Endothelial cell of umbilical vein (primary cell): ENCODE results near the gene ADAM23. TPM values are rescaled to one million over a fixed set of nuclear protein-coding genes. Genes with fewer than 3 reads are reported as not detected.

Experiments used
- BruUV-seq: library from RNA; stranded (reverse); fragments of 400-500 nt; replicated peaks from 2 replicates; lab custom pipeline; 2021; lab: Mats Ljungman, UMichigan
- CTCF ChIA-PET: fragments of 300-600, 350-600 bp; sonication (Branson Sonifier 250); formaldehyde crosslinking; loops from one replicate; lab custom pipeline; 2021; ENCODE audit warnings: antibody characterized with exemption, inconsistent platforms; lab: Charles Lee
- POLR2A ChIA-PET: fragments of 300-600, 350-600 bp; sonication (Branson Sonifier 250); formaldehyde crosslinking; loops from one replicate; lab custom pipeline; 2021; ENCODE audit warnings: antibody characterized with exemption, inconsistent platforms; lab: Charles Lee
- DNase-seq: peaks from one replicate; pipeline ENCODE4 v3.0.0-alpha.2; 2011; ENCODE audit warnings: low read depth, low spot score
- FAIRE-seq: peaks from 2 replicates; lab custom pipeline; 2011; peaks lifted over from hg19 to GRCh38; lab: Jason Lieb, UNC
- H2AFZ ChIP-seq: 2 replicates; pipeline ENCODE4 v1.6.0; 2012; ENCODE audit warnings: low read depth, low read length, control low read depth, inconsistent platforms
- H3K27ac ChIP-seq: 2 replicates; pipeline ENCODE4 v1.5.1; 2011; ENCODE audit warnings: low read depth, mild to moderate bottlenecking, control low read depth, low read length, moderate library complexity; ENCODE audit not compliant: insufficient read depth
- H3K27me3 ChIP-seq, 2 experiments: 2 replicates each; pipeline versions ENCODE4 v1.6.0 to v1.6.1; 2011; ENCODE audit warnings: low read length in 2 of 2, mixed read lengths in 1 of 2; ENCODE audit not compliant: control insufficient read depth in 2 of 2, insufficient read depth in 2 of 2
- H3K36me3 ChIP-seq, 2 experiments: 2 replicates in 1 of 2; 3 replicates in 1 of 2; pipeline ENCODE4 v1.5.1; 2011; ENCODE audit warnings: low read length in 2 of 2, mild to moderate bottlenecking in 1 of 2, moderate library complexity in 1 of 2; ENCODE audit not compliant: control insufficient read depth in 2 of 2, insufficient read depth in 2 of 2; ENCODE audit errors: extremely low read depth in 1 of 2
- H3K4me1 ChIP-seq: 3 replicates; pipeline ENCODE4 v1.5.1; 2011; ENCODE audit warnings: mild to moderate bottlenecking, low read length; ENCODE audit not compliant: control insufficient read depth, insufficient read depth; ENCODE audit errors: extremely low read depth
- H3K4me2 ChIP-seq: 2 replicates; pipeline ENCODE4 v1.6.1; 2011; ENCODE audit warnings: low read length, control low read depth, mixed read lengths; ENCODE audit not compliant: insufficient read depth
- H3K4me3 ChIP-seq, 3 experiments: fragments of 200-600 bp in 1 of 3; sonication (generic), shearing (Covaris generic) in 1 of 3; replicated peaks in 1 of 3; 2 replicates each; pipeline ENCODE4 v1.5.1; 2011 to 2016; ENCODE audit warnings: control low read depth in 3 of 3, low read length in 3 of 3, mild to moderate bottlenecking in 2 of 3, inconsistent platforms in 1 of 3, low read depth in 1 of 3, moderate library complexity in 1 of 3; ENCODE audit not compliant: insufficient read depth in 1 of 3
- H3K79me2 ChIP-seq: 2 replicates; pipeline ENCODE4 v1.6.0; 2012; ENCODE audit warnings: low read length, inconsistent platforms; ENCODE audit not compliant: control insufficient read depth, insufficient read depth
- H3K9ac ChIP-seq: replicated peaks from 2 replicates; pipeline ENCODE3; 2011; ENCODE audit warnings: low read length, control low read depth; ENCODE audit not compliant: insufficient read depth; ENCODE audit errors: extremely low read depth
- H3K9me1 ChIP-seq: replicated peaks from 3 replicates; pipeline ENCODE4 v1.6.0; 2011; ENCODE audit warnings: mild to moderate bottlenecking, low read length; ENCODE audit not compliant: control insufficient read depth, insufficient read depth; ENCODE audit errors: extremely low read depth
- H3K9me3 ChIP-seq: replicated peaks from 2 replicates; pipeline ENCODE4 v1.5.1; 2012; ENCODE audit warnings: low read length, inconsistent platforms; ENCODE audit not compliant: control insufficient read depth, insufficient read depth
- H4K20me1 ChIP-seq: replicated peaks from 2 replicates; pipeline ENCODE3; 2011; ENCODE audit warnings: mild to moderate bottlenecking, low read length; ENCODE audit not compliant: control insufficient read depth, insufficient read depth; ENCODE audit errors: extremely low read depth
- EZH2 ChIP-seq: IDR thresholded peaks from 2 replicates; pipeline ENCODE4 v1.6.1; 2012; ENCODE audit warnings: borderline replicate concordance, low read depth, mild to moderate bottlenecking, moderate library complexity, low read length, inconsistent platforms; ENCODE audit not compliant: severe bottlenecking
- FOS ChIP-seq: IDR thresholded peaks from 2 replicates; pipeline ENCODE4 v1.6.1; 2011; ENCODE audit warnings: mild to moderate bottlenecking, low read length, moderate library complexity, borderline replicate concordance; ENCODE audit not compliant: insufficient read depth
- GATA2 ChIP-seq: IDR thresholded peaks from 2 replicates; pipeline ENCODE4 v1.7.0; 2011; ENCODE audit warnings: low read depth, mild to moderate bottlenecking, moderate library complexity, mixed read lengths, low read length; ENCODE audit not compliant: insufficient read length, insufficient read depth
- JUN ChIP-seq: IDR thresholded peaks from 2 replicates; pipeline ENCODE4 v1.6.1; 2011; ENCODE audit warnings: borderline replicate concordance, low read depth; ENCODE audit not compliant: insufficient read length, insufficient read depth
- MAX ChIP-seq: IDR thresholded peaks from 2 replicates; pipeline ENCODE4 v1.6.1; 2011; ENCODE audit not compliant: insufficient read depth, insufficient read length
- MYC ChIP-seq: IDR thresholded peaks from one replicate; pipeline ENCODE4 v1.6.1; 2011; ENCODE audit warnings: mild to moderate bottlenecking, low read depth, low read length
- POLR2AphosphoS5 ChIP-seq: IDR thresholded peaks from 2 replicates; pipeline ENCODE4 v1.6.1; 2012; ENCODE audit warnings: low read depth, mild to moderate bottlenecking, control low read depth, low read length, moderate library complexity; ENCODE audit not compliant: insufficient read depth
- dilution Hi-C: fragments of 300-500 bp; cut with MboI; formaldehyde crosslinking; loops from one replicate; pipeline ENCODE4 v1.15.0; 2019; ENCODE audit warnings: low sequenced_read_pairs; ENCODE audit not compliant: extremely low pct_ligation_motif_present
- intact Hi-C: fragments of 100-400 bp; cut with micrococcal nuclease; formaldehyde crosslinking; loops from one replicate; pipeline ENCODE4 v1.10.0; 2022
- polyA plus RNA-seq, 4 experiments: library from polyadenylated mRNA; depleted of rRNA in 3 of 4; stranded (reverse) in 3 of 4; unstranded in 1 of 4; fragments of >200 nt; gene quantifications; 2 replicates each; pipeline versions ENCODE4 v1.2.1 to v1.2.3, GENCODE V29; 2011 to 2012; ENCODE audit warnings: missing spikeins in 1 of 4
- total RNA-seq: library from RNA; stranded (reverse); gene quantifications from 2 replicates; pipeline ENCODE4 v1.2.3, GENCODE V29; 2021
- TF ChIP-seq, protein P1 (sequence below), 2 donors: IDR thresholded peaks; 1 replicate in 1 of 2; 2 replicates in 1 of 2; pipeline ENCODE4 v1.5.1; 2011; ENCODE audit warnings: low read length in 2 of 2, mild to moderate bottlenecking in 2 of 2, moderate library complexity in 2 of 2, control low read depth in 1 of 2, inconsistent platforms in 1 of 2, low read depth in 1 of 2; ENCODE audit not compliant: insufficient read depth in 1 of 2; ENCODE audit errors: extremely low read depth in 1 of 2

ADAM23 gene
- total and polyA plus RNA-seq, 2 donors (not counting 3 experiments of a cell fraction or from before 2014, with no cell fraction given): 20.6 to 38.5 TPM

DNA sequence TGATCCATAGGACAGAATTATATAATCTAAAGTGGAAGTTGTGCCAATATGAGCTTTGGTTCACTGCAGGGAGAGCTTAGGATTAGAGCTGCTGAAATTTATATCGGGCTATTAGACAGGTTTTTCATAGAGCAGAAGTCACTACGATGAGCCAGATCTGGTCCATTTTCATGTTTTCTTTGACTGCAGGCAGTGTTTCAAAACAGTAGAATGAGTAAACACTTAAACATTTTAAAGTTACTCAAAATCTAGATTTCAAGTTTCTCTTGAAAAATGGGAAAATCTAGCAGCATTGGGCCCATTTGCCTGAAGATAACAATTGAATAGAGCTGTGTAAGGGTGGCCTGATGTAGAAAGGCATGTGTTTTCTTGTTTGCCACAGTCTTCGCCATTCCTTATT lies 14.5 kb upstream of the ADAM23 start:
- Histone ChIP-seq H3K27ac (no peak overlapping the region), H3K4me1 (peaks cover 13% of the 10 kb centered on the region), H3K4me2 (no peak overlapping the region), H3K9me3 (no peaks in the 10 kb centered on the region), H4K20me1 (no peaks in the 10 kb centered on the region), H3K36me3 (no peaks in the 10 kb centered on the region), H3K4me3 (no peak overlapping the region), H3K27me3 (no peaks in the 10 kb centered on the region), H2AFZ (no peak overlapping the region), H3K79me2 (no peaks in the 10 kb centered on the region), H3K9ac (no peak overlapping the region), H3K9me1 (no peaks in the 10 kb centered on the region)
- intact Hi-C loops: no loop called here
- ChIA-PET POLR2A (no interaction called here), CTCF (no interaction called here)
- TF ChIP-seq MYC (no peak), GATA2 (no peak), POLR2AphosphoS5 (no peak), JUN (no peak), EZH2 (no peak), MAX (no peak), FOS (no peak)
- TF ChIP-seq, protein P1, sequence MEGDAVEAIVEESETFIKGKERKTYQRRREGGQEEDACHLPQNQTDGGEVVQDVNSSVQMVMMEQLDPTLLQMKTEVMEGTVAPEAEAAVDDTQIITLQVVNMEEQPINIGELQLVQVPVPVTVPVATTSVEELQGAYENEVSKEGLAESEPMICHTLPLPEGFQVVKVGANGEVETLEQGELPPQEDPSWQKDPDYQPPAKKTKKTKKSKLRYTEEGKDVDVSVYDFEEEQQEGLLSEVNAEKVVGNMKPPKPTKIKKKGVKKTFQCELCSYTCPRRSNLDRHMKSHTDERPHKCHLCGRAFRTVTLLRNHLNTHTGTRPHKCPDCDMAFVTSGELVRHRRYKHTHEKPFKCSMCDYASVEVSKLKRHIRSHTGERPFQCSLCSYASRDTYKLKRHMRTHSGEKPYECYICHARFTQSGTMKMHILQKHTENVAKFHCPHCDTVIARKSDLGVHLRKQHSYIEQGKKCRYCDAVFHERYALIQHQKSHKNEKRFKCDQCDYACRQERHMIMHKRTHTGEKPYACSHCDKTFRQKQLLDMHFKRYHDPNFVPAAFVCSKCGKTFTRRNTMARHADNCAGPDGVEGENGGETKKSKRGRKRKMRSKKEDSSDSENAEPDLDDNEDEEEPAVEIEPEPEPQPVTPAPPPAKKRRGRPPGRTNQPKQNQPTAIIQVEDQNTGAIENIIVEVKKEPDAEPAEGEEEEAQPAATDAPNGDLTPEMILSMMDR (IDR thresholded peaks at IDR 0.05; ENCODE audit: extremely low read depth in 1 of 2, insufficient read depth in 1 of 2, low read depth in 1 of 2, low read length in 2 of 2): no peak
- no TSS peak for BruUV-seq
- DNase-seq: no peak
- dilution Hi-C loops: no loop called here
- no peak for FAIRE-seq
